ENCODE measurements around the gene RNFT2.

The RNFT2 gene

DNA sequence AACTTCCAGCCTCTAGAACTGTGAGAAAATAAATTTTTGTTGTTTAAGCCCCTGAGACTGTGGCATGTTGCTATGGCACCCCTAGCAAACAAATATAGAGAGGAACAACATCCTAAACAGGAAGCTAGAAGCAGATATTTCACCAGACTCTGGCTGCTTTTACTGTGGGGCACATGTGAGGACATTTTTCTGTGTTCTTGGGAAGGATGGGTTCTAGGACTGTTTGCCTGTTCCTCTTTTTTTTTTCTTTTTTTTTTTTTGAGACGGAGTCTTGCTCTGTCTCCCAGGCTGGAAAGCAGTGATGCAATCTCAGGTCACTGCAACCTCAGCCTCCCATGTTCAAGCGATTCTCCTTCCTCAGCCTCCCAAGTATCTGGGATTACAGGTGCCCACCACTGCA, 147.4 kb downstream of the RNFT2 start:
- DNase-seq (ENCODE audit: low read depth): no peak
- TF ChIP-seq, protein P1, sequence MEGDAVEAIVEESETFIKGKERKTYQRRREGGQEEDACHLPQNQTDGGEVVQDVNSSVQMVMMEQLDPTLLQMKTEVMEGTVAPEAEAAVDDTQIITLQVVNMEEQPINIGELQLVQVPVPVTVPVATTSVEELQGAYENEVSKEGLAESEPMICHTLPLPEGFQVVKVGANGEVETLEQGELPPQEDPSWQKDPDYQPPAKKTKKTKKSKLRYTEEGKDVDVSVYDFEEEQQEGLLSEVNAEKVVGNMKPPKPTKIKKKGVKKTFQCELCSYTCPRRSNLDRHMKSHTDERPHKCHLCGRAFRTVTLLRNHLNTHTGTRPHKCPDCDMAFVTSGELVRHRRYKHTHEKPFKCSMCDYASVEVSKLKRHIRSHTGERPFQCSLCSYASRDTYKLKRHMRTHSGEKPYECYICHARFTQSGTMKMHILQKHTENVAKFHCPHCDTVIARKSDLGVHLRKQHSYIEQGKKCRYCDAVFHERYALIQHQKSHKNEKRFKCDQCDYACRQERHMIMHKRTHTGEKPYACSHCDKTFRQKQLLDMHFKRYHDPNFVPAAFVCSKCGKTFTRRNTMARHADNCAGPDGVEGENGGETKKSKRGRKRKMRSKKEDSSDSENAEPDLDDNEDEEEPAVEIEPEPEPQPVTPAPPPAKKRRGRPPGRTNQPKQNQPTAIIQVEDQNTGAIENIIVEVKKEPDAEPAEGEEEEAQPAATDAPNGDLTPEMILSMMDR (conservative IDR thresholded peaks at IDR 0.05; ENCODE audit: control insufficient read depth, insufficient read depth, low read depth, low read length): no peak
- H3K4me3 ChIP-seq (ENCODE audit: control insufficient read depth, low read depth, low read length): no peak overlapping the region

DNA sequence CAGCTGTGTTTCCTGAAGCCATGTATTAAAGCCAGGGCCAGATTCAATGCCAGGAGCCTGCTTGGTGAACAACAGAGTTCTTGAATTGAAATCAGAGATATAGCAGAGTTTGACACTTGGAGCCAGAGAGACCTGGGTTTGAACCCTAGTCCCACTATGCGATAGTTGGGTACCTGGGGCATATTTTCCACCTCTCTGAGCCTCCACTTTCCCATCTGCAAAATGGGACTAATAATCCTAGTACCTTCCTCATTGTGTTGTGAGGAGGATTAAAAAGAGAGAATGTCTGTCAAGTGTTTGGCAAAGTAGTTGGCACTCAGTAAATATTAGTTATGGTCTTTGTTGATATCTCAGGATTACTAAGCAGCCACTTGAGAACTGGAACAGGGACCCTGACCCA, 149.1 kb downstream of the RNFT2 start:
- TF ChIP-seq, protein P1 (conservative IDR thresholded peaks at IDR 0.05; ENCODE audit: control insufficient read depth, insufficient read depth, low read depth, low read length): no peak
- no peak overlapping the region for H3K4me3 ChIP-seq (ENCODE audit: control insufficient read depth, low read depth, low read length)
- DNase-seq (ENCODE audit: low read depth): no peak

DNA sequence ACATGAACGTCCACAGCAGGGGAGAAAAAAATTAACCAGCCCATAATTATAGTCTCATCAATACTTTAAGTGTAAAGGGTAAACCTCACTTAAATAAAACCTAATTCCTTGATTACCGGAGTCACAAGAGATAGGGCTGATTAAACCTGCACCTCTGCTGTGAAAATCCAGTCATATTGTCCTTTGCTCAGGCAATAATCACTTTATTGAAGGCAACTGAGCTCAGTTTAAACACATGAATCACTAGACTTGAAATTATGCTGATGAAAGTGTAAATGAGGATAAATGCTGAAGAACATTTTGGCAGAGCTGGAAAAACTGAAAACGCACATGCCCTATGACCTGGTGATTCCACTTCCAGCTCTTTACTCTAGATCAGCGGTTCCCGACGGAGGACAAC, 149.8 kb downstream of the RNFT2 start:
- no peak for DNase-seq (ENCODE audit: low read depth)
- TF ChIP-seq, protein P1 (conservative IDR thresholded peaks at IDR 0.05; ENCODE audit: control insufficient read depth, insufficient read depth, low read depth, low read length): no peak
- no peak overlapping the region for H3K4me3 ChIP-seq (ENCODE audit: control insufficient read depth, low read depth, low read length)

DNA sequence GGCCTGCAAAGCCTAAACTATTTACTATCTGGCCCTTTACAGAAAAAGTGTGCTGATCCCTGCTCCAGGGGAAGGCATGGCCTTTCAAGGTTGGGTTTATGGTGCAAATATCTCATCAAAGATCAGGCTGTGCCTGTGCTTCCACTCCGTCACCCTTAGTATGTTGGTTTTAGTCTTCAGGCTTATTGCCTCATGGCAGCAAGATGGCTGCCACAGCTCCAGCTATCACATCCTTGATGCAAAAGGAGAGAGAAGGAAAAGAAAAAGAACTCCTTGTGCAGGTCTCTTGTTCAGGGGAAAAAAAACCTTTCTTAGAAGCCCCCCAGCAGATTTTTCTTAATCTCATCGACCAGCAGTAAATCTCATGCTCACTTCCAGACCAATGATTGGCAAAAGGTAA, 152.2 kb downstream of the RNFT2 start:
- TF ChIP-seq, protein P1 (conservative IDR thresholded peaks at IDR 0.05; ENCODE audit: control insufficient read depth, insufficient read depth, low read depth, low read length): no peak
- DNase-seq (ENCODE audit: low read depth): no peak
- no peak overlapping the region for H3K4me3 ChIP-seq (ENCODE audit: control insufficient read depth, low read depth, low read length)

DNA sequence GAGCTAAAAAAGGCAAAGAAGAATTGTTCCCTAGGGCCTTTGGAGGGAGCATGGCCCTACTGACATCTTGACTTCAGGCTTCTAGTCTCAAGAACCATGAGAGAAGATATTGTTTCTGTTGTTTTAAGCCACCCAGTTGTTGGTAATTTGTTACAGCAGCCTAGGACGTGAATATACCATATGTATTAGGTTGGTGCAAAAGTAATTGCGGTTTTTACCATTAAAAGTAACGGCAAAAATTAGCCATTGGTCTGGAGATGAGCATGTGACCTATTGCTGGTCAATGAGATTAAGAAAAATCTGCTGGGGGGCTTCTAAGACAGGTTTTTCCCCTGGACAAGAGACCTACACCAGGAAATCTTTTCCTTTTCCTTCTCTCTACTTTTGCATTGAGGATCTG, 152.9 kb downstream of the RNFT2 start:
- TF ChIP-seq, protein P1 (conservative IDR thresholded peaks at IDR 0.05; ENCODE audit: control insufficient read depth, insufficient read depth, low read depth, low read length): no peak
- H3K4me3 ChIP-seq (ENCODE audit: control insufficient read depth, low read depth, low read length): no peak overlapping the region
- DNase-seq (ENCODE audit: low read depth): no peak

DNA sequence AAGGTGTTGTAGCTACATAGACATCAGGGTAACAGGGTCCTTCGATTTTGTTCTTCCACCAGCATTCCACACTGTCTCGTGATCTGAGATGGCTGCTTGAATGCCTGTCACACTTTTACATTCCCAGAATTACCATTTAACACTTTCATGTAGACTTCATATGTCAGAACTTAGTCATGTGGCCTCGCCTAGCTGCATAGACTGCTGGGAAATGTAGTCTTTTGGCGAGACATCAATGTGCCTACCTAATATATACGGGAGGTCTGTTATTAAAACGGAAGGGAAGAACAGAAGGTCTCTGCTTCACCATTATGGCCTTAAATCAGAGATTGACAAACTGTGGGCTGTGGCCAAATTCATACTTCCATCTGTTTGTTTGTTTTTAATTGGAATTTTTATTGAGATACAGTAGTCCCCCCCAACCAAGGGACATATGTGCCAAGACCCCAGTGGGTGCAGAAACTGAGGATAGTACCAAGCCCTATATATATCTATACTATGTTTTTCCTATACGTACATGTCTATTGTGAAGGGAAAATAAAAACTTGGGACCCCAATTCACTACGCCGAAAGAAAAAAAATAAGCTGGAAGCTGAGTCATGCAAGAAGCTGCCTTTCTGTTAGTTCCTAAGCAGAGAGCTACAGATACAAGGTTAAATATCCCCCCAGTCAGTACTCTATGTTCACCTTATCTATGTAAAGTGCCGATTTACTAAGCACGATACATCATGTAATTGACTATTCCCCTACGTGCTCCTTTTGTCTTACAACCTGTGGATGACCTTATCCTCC, 154.4 kb downstream of the RNFT2 start:
- TF ChIP-seq, protein P1 (conservative IDR thresholded peaks at IDR 0.05; ENCODE audit: control insufficient read depth, insufficient read depth, low read depth, low read length): no peak
- no peak overlapping the region for H3K4me3 ChIP-seq (ENCODE audit: control insufficient read depth, low read depth, low read length)
- peak; percentile 16 for DNase-seq (ENCODE audit: low read depth)
